Lung (tissue), 12 donors: ENCODE data around the gene MARCHF3. TPM values are rescaled to one million over a fixed set of nuclear protein-coding genes. Genes with fewer than 3 reads are reported as not detected.

Experiments used
- ATAC-seq: fragments of 200-7000 bp; cut with Tn5 transposase; one replicate; pipeline ENCODE4 v1.9.1; 2020; ENCODE audit warnings: moderate number of reproducible peaks; ENCODE audit not compliant: insufficient read depth, low FRiP score
- DNase-seq, 3 donors: peaks; one replicate each; pipeline ENCODE4 v3.0.0-alpha.2; 2013 to 2017
- H3K27ac ChIP-seq, 2 donors: one replicate each; pipeline ENCODE4 v1.5.1; 2013; ENCODE audit warnings: mild to moderate bottlenecking in 2 of 2, moderate library complexity in 2 of 2, control low read depth in 1 of 2, inconsistent platforms in 1 of 2, low read depth in 1 of 2, low read length in 1 of 2
- H3K27me3 ChIP-seq, 3 donors: one replicate each; pipeline ENCODE4 v1.5.1; 2013; ENCODE audit warnings: low read length in 2 of 3; ENCODE audit not compliant: control insufficient read depth in 3 of 3, insufficient read depth in 3 of 3
- H3K36me3 ChIP-seq, 4 donors: one replicate each; pipeline ENCODE4 v1.5.1; 2013; ENCODE audit warnings: low read length in 4 of 4, mild to moderate bottlenecking in 1 of 4, moderate library complexity in 1 of 4; ENCODE audit not compliant: control insufficient read depth in 4 of 4, insufficient read depth in 4 of 4
- H3K4me1 ChIP-seq, 5 donors: one replicate each; pipeline ENCODE4 v1.5.1; 2013; ENCODE audit warnings: low read length in 5 of 5, mild to moderate bottlenecking in 2 of 5, moderate library complexity in 1 of 5; ENCODE audit not compliant: control insufficient read depth in 5 of 5, insufficient read depth in 5 of 5
- H3K4me3 ChIP-seq: one replicate; pipeline ENCODE4 v1.5.1; 2013; ENCODE audit warnings: mild to moderate bottlenecking, control low read depth, moderate library complexity
- H3K9ac ChIP-seq, 2 donors: one replicate each; pipeline ENCODE4 v1.5.1; 2013; ENCODE audit warnings: low read length in 2 of 2, control low read depth in 1 of 2; ENCODE audit not compliant: insufficient read depth in 1 of 2
- H3K9me3 ChIP-seq, 4 donors: one replicate each; pipeline ENCODE4 v1.5.1; 2013; ENCODE audit warnings: low read length in 3 of 4, mild to moderate bottlenecking in 1 of 4, moderate library complexity in 1 of 4; ENCODE audit not compliant: control insufficient read depth in 4 of 4, insufficient read depth in 3 of 4
- WGBS, 2 donors: extraction: QIAGEN DNeasy Blood & Tissue Kit; methylation state at CpG; one replicate each; pipeline ENCODE4 v1.1.7; 2013; 5-methylcytosine and 5-hydroxymethylcytosine counted together
- polyA plus RNA-seq, 2 donors: library from polyadenylated mRNA; stranded (reverse); fragments of 200-250 nt; gene quantifications; one replicate each; pipeline ENCODE4 v1.2.1, GENCODE V29; 2013
- total RNA-seq, 2 donors: library from RNA; depleted of rRNA in 1 of 2; stranded (reverse); fragments of >200 nt in 1 of 2; gene quantifications; one replicate each; pipeline ENCODE4 v1.2.1, GENCODE V29; 2014 to 2021
- TF ChIP-seq, protein P1 (sequence below): IDR thresholded peaks from 2 replicates; pipeline ENCODE4 v1.5.1; 2012; ENCODE audit warnings: mild to moderate bottlenecking; ENCODE audit errors: control extremely low read depth, extremely low read depth
- donor health status: control.
- donor health status: control.
- donor health status: Bipolar disorder and iron deficiency.
- donor health status: healthy.
- donor health status: DM: yes; HTN: yes; CAD: no.

MARCHF3 gene
- total and polyA plus RNA-seq, 4 donors, result 3.7 to 17.0 (median 13.1) TPM

DNA sequence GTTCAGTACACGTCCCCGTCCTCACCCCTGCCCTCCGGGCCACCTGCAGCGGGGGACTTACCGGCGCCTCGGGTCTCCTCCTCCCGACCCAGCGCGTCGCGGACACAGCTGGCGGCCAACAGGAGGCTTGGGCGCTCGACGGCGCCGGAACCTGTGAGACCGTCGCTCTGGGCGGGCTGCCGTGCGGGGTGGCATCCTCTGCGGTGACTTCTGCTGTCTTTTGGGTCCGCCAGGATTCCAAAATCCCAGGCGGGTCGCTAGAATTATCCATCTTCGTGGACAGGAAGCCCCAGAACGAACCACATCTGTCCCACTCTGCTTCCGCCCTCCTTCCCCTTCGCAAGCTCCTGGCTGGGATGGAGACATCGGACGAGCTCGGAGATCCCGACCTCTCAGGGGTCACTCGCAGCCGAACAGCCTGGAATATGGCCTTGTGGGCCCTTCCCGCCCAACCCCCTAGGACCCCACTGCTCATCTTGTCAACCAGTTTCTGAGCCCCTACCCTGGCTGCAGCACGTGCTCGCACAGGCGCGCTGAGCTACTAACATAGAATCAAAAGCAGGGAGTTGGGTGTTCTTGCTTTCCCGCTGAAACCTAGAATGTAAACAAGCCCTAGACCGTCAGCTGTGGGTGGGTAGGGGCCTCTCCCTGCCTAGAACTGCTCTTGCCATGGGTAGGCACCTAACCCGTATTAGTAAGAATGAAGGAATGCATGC, 947 bp upstream of the MARCHF3 start:
- no peaks in the 10 kb centered on the region for H3K36me3 ChIP-seq
- WGBS, 2 donors, result 16% methylated on average over 45 of the region's 45 CpGs
- peak overlapping the region; percentile 84 to 87 for H3K27ac ChIP-seq
- H3K27me3 ChIP-seq, result peaks cover 0 to 39% (median 27%) of the 10 kb centered on the region in 3 donors
- DNase-seq, result peak in 1 of 3 donors; percentile 20
- peak overlapping the region; percentile 58 for H3K4me3 ChIP-seq
- ATAC-seq, result no peak
- H3K9ac ChIP-seq, result no peak overlapping the region
- TF ChIP-seq, protein P1, sequence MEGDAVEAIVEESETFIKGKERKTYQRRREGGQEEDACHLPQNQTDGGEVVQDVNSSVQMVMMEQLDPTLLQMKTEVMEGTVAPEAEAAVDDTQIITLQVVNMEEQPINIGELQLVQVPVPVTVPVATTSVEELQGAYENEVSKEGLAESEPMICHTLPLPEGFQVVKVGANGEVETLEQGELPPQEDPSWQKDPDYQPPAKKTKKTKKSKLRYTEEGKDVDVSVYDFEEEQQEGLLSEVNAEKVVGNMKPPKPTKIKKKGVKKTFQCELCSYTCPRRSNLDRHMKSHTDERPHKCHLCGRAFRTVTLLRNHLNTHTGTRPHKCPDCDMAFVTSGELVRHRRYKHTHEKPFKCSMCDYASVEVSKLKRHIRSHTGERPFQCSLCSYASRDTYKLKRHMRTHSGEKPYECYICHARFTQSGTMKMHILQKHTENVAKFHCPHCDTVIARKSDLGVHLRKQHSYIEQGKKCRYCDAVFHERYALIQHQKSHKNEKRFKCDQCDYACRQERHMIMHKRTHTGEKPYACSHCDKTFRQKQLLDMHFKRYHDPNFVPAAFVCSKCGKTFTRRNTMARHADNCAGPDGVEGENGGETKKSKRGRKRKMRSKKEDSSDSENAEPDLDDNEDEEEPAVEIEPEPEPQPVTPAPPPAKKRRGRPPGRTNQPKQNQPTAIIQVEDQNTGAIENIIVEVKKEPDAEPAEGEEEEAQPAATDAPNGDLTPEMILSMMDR, result no peak
- H3K9me3 ChIP-seq, result no peaks in the 10 kb centered on the region
- H3K4me1 ChIP-seq, result peaks cover 0 to 15% (median 5%) of the 10 kb centered on the region in 5 donors

DNA sequence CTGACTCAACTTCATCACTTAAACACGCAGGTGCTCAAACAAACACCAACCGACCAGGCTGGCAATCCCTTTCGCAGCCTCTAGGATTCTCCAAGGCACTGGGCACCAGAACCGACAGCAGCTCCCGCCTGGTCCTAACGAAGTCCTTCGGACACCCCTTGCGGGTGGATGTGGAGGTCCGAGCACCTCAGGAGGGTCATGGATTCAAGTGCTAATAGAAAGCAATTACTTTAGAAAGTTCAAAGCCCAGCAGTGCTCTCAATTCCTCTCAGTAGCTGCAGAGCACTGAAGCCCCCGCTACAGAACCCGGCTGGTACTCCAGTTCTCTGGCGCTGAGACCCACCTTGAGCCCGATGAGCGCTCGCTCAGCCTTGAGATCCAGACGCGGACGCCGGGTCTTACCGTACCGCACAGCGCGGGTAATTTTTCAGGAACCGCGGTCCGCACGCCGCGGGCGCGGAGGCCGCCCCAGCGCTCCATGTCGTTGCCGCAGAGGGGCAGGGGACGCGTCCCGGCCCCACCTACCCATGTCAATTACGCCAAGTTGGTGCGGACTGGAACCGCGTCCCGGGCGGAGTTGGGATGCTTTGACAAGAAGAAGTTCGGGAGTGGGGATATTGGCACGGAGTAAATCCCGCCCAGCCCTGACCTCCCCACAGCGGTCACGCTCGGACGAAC, 638 bp downstream of the MARCHF3 start:
- peak; percentile 48 to 61 (median 56) for DNase-seq
- Histone ChIP-seq H3K4me1 (peaks cover 0 to 15% (median 5%) of the 10 kb centered on the region in 5 donors), H3K4me3 (peak overlapping the region; percentile 86), H3K27ac (peak overlapping the region; percentile 96 to 98), H3K36me3 (no peaks in the 10 kb centered on the region), H3K9ac (peak overlapping the region; percentile 18 to 19), H3K9me3 (no peaks in the 10 kb centered on the region), H3K27me3 (peaks cover 0 to 39% (median 27%) of the 10 kb centered on the region in 3 donors)
- ATAC-seq, result peak; percentile 59
- TF ChIP-seq, protein P1, result no peak
- 1% methylated on average over 48 to 51 of the region's 51 CpGs for WGBS, 2 donors

DNA sequence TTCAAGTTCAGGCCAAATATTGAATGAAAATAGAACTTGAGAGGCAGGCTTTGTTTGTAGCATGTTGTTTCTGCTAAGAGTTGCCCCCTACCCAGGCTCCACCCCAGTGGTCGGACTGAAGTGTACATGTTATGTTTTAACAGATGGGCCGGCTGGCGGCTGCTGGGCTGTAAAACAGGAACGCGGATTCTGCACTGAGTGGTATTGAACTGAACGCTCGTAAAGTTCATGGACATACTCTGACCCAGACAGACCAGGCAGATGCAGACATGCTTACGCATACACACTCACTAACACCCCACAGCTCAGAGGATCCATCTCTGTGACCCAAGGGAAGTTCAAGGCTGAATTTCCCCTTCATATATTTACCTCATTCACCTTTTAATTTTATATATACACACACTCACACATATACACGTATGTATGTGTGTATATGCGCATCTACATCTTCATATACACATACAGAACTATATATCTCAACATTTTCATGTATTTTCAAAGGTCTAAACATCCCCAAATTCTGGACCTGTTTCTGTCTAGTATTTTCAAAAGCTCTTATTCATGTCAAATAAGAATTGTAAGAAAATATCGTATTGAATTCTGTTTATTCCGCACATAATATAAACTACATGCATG, 1.4 kb downstream of the MARCHF3 start:
- Histone ChIP-seq H3K9me3 (no peaks in the 10 kb centered on the region), H3K4me3 (peak overlapping the region; percentile 86), H3K27ac (peak overlapping the region in 1 of 2 donors; percentile 98), H3K9ac (no peak overlapping the region), H3K27me3 (peaks cover 0 to 39% (median 27%) of the 10 kb centered on the region in 3 donors), H3K4me1 (peaks cover 0 to 15% (median 5%) of the 10 kb centered on the region in 5 donors), H3K36me3 (no peaks in the 10 kb centered on the region)
- TF ChIP-seq, protein P1, result no peak
- 26 to 41% methylated on average over 12 of the region's 12 CpGs for WGBS, 2 donors
- peak in 1 of 3 donors; percentile 19 for DNase-seq
- no peak for ATAC-seq
